HG03558 (cell line): ENCODE results near the gene PPFIBP1.
"Not testable (repeated sequence)": the region's sequence is repeated elsewhere in the genome, so short reads cannot be mapped to it uniquely, and the experiment has no call there.

ENCODE experiments used
- ATAC-seq: cut with Tn5 transposase; IDR thresholded peaks from one replicate; pipeline ENCODE4 v1.9.1; 2021; ENCODE audit warnings: moderate number of reproducible peaks; ENCODE audit not compliant: unreplicated experiment; ENCODE audit errors: extremely low read depth

The PPFIBP1 gene

GRCh38 chr12:27734321-27734720 lies 210.3 kb downstream of the PPFIBP1 start:
- ATAC-seq, result not testable (repeated sequence)

DNA sequence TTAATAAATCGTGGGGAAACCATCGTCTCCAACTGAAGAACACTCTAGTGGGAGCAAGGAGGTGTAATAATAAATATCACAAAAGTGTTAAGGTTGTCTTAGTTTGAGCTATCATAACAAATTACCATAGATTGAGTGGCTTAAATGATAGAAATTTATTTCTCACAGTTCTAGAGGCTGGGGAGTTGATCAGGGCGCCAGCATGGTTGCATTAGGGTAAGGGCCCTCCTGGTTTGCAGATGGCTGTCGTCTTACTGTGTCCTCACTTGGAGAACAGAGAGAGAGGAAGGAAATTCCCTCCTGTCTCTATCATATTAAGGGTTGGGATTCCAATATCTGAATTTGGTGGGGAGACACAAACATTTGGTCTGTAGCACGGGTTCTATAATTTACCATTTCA lies 219.6 kb downstream of the PPFIBP1 start:
- ATAC-seq, result no peak
